A673 (cell line): Measurements from ENCODE around the gene GRIK5. TPM values are rescaled to one million over a fixed set of nuclear protein-coding genes. Genes with fewer than 3 reads are reported as not detected.

ENCODE experiments used
- BruUV-seq: library from RNA; stranded (reverse); fragments of 400-500 nt; replicated peaks from 2 replicates; lab custom pipeline; 2021; lab: Mats Ljungman, UMichigan
- CTCF ChIA-PET: fragments of 300-600 bp; sonication (Branson Sonifier 250); formaldehyde crosslinking; loops from one replicate; lab custom pipeline; 2022; ENCODE audit warnings: antibody characterized with exemption; lab: Charles Lee
- POLR2A ChIA-PET: fragments of 300-600 bp; sonication (Branson Sonifier 250); formaldehyde crosslinking; loops from one replicate; lab custom pipeline; 2022; ENCODE audit warnings: antibody characterized with exemption; ENCODE audit not compliant: low non-redundant PET; lab: Charles Lee
- DNase-seq: peaks from one replicate; pipeline ENCODE4 v3.0.0-alpha.2; 2015; ENCODE audit warnings: low spot score
- H3K27ac ChIP-seq: fragments of 200-600 bp; sonication (generic); 2 replicates; pipeline ENCODE4 v1.5.1; 2016; ENCODE audit warnings: mixed run types, low read depth, mild to moderate bottlenecking, mixed read lengths, antibody characterized with exemption, low read length; ENCODE audit not compliant: poor library complexity, severe bottlenecking
- H3K27me3 ChIP-seq: fragments of 200-600 bp; sonication (generic); replicated peaks from 2 replicates; pipeline ENCODE4 v1.6.1; 2017; ENCODE audit warnings: mixed run types, low read depth, mild to moderate bottlenecking, mixed read lengths, antibody characterized with exemption, low read length; ENCODE audit not compliant: insufficient read depth, poor library complexity
- H3K36me3 ChIP-seq: fragments of 200-600 bp; sonication (generic); 2 replicates; pipeline ENCODE4 v1.6.1; 2016; ENCODE audit warnings: mixed run types, mild to moderate bottlenecking, mixed read lengths, antibody characterized with exemption, low read length; ENCODE audit not compliant: insufficient read depth, poor library complexity, severe bottlenecking
- H3K4me1 ChIP-seq: fragments of 200-600 bp; sonication (generic); 2 replicates; pipeline ENCODE4 v1.6.1; 2017; ENCODE audit warnings: mixed run types, mild to moderate bottlenecking, mixed read lengths, antibody characterized with exemption, low read length; ENCODE audit not compliant: insufficient read depth, poor library complexity, severe bottlenecking
- H3K4me3 ChIP-seq: fragments of 200-600 bp; sonication (generic); 2 replicates; pipeline ENCODE4 v1.5.1; 2016; ENCODE audit warnings: low read depth, mixed run types, mild to moderate bottlenecking, mixed read lengths, low read length; ENCODE audit not compliant: poor library complexity, severe bottlenecking
- H3K9me3 ChIP-seq: fragments of 200-600 bp; sonication (generic); 2 replicates; pipeline ENCODE4 v1.6.1; 2016; ENCODE audit warnings: mixed run types, low read depth, mild to moderate bottlenecking, mixed read lengths, antibody characterized with exemption, low read length; ENCODE audit not compliant: poor library complexity, severe bottlenecking
- EZH2 ChIP-seq: fragments of 200-600 bp; sonication (generic); IDR thresholded peaks from 2 replicates; pipeline ENCODE4 v1.6.1; 2017; ENCODE audit warnings: borderline replicate concordance, low read depth, mild to moderate bottlenecking, mixed read lengths, antibody characterized with exemption, low read length; ENCODE audit not compliant: poor library complexity, severe bottlenecking
- intact Hi-C: fragments of 100-400 bp; cut with micrococcal nuclease; formaldehyde crosslinking; loops from one replicate; pipeline ENCODE4 v1.10.0; 2022; ENCODE audit not compliant: unreplicated experiment
- total RNA-seq: library from RNA; stranded (reverse); gene quantifications from 2 replicates; pipeline ENCODE4 v1.2.3, GENCODE V29; 2021
- TF ChIP-seq, protein P1 (sequence below): fragments of 300-800, 200-600 bp; sonication (generic); conservative IDR thresholded peaks from 2 replicates; pipeline ENCODE4 v1.5.1; 2017; ENCODE audit warnings: low read depth, mild to moderate bottlenecking, antibody characterized with exemption, low read length, moderate library complexity, mixed read lengths

Gene GRIK5
- total RNA-seq, 1 experiment from 2014 or later: 24.0 TPM

DNA sequence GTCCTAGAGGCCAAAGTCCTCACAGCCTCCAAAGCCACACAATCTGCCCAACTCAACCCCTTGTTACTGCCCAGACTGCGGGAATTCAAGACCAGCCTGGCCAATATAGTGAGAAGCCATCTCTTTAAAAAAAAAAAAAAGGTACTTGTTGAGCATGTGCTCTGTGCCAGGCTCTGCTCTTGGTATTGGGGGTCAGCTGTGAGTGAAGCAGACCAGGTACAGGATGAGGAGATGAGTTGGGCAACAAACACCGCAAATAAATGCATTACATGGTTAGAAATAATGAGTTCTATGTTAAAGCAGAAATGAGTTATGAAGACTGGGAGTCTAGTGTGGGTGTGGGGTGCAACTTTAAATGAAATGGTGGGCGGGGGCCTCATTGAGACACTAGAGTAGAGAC lies 9.9 kb downstream of the GRIK5 start:
- no peak overlapping the region for H3K27ac ChIP-seq
- TF ChIP-seq, protein P1, sequence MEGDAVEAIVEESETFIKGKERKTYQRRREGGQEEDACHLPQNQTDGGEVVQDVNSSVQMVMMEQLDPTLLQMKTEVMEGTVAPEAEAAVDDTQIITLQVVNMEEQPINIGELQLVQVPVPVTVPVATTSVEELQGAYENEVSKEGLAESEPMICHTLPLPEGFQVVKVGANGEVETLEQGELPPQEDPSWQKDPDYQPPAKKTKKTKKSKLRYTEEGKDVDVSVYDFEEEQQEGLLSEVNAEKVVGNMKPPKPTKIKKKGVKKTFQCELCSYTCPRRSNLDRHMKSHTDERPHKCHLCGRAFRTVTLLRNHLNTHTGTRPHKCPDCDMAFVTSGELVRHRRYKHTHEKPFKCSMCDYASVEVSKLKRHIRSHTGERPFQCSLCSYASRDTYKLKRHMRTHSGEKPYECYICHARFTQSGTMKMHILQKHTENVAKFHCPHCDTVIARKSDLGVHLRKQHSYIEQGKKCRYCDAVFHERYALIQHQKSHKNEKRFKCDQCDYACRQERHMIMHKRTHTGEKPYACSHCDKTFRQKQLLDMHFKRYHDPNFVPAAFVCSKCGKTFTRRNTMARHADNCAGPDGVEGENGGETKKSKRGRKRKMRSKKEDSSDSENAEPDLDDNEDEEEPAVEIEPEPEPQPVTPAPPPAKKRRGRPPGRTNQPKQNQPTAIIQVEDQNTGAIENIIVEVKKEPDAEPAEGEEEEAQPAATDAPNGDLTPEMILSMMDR: no peak
- no peak for TF ChIP-seq EZH2
- intact Hi-C loops: no loop called here
- CTCF ChIA-PET: no interaction called here
- BruUV-seq: no TSS peak
- H3K4me1 ChIP-seq: no peaks in the 10 kb centered on the region
- no peak for DNase-seq
- no peak overlapping the region for H3K4me3 ChIP-seq
- no peaks in the 10 kb centered on the region for H3K27me3 ChIP-seq
- peaks cover 34% of the 10 kb centered on the region for H3K36me3 ChIP-seq
- POLR2A ChIA-PET: no interaction called here
- no peaks in the 10 kb centered on the region for H3K9me3 ChIP-seq

DNA sequence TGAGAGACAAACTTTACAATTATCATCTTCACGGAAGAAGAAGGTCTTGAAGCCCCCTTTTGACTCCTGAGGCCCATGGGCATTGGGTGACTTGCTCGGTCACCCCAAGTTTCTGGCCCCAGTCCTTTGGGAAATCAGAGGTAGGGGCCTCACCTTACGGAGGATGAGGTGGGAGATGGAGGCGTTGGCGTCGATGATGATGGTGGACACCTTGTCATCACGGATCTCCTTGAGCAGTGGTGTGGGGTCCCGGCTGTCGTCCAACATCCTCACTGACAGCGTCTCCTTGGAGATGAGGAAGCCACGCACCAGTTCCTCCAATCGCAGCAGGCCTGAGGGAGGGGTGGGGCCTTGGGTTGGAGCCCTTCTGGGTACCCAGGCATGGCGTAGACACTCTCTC lies 10.8 kb downstream of the GRIK5 start:
- intact Hi-C loops: no loop called here
- H3K4me1 ChIP-seq: no peaks in the 10 kb centered on the region
- peaks cover 33% of the 10 kb centered on the region for H3K36me3 ChIP-seq
- no peak overlapping the region for H3K4me3 ChIP-seq
- POLR2A ChIA-PET: no interaction called here
- H3K27me3 ChIP-seq: no peaks in the 10 kb centered on the region
- DNase-seq: no peak
- H3K9me3 ChIP-seq: no peaks in the 10 kb centered on the region
- CTCF ChIA-PET: interaction anchor here (0.6 kb wide), 1 partner anchor 52 kb away, joined by 4 read pairs; no protein-coding TSS in a partner anchor
- no peak overlapping the region for H3K27ac ChIP-seq
- no peak for TF ChIP-seq EZH2
- TF ChIP-seq, protein P1: no peak
- no TSS peak for BruUV-seq

DNA sequence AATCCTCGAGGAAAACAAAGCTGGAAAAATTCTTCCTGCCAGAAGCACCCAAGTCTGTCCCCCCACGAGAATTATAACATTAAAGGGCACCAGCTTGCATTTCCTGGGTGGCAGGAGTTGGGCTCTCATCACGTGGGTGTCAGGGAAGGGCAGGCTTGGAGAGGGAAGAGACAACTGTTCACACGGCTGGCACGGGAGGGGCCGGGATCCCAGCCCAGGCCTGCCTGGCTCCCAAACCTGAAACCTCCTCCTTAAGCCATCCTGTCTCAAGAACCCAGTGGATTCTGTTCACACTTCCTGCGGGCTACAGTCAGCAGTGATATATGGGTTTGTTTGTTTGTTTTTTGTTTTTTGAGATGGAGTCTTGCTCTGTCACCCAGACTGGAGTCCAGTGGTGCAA lies 12.2 kb downstream of the GRIK5 start:
- no peaks in the 10 kb centered on the region for H3K4me1 ChIP-seq
- H3K4me3 ChIP-seq: no peak overlapping the region
- DNase-seq: no peak
- TF ChIP-seq, protein P1: no peak
- TF ChIP-seq EZH2: no peak
- H3K9me3 ChIP-seq: no peaks in the 10 kb centered on the region
- H3K27me3 ChIP-seq: no peaks in the 10 kb centered on the region
- POLR2A ChIA-PET: no interaction called here
- CTCF ChIA-PET: interaction anchor here (1.4 kb wide), 1 partner anchor 23 kb away, joined by 3 read pairs; no protein-coding TSS in a partner anchor
- peaks cover 28% of the 10 kb centered on the region for H3K36me3 ChIP-seq
- BruUV-seq: no TSS peak
- H3K27ac ChIP-seq: no peak overlapping the region
- intact Hi-C loops: no loop called here
